Measurements from ENCODE around the gene OCSTAMP. TPM values are rescaled to one million over a fixed set of nuclear protein-coding genes. Genes with fewer than 3 reads are reported as not detected.

The OCSTAMP gene
- total and polyA plus RNA-seq, 7 donors, result not detected

GRCh38 chr20:46581391-46581790, 30.9 kb upstream of the OCSTAMP start:
- intact Hi-C loops (cut with DNase I), result no loop called here
- 74 to 81% (median 78%) methylated on average over 3 of the region's 3 CpGs for WGBS, 3 donors
- Histone ChIP-seq H3K27me3 (ENCODE audit: insufficient read depth in 3 of 3, low read length in 2 of 3) (peaks cover 0 to 2% (median 0%) of the 10 kb centered on the region in 3 donors), H3K9me3 (no peaks in the 10 kb centered on the region), H3K36me3 (ENCODE audit: insufficient read depth in 1 of 2, low read depth in 1 of 2) (no peaks in the 10 kb centered on the region), H3K4me1 (no peaks in the 10 kb centered on the region), H3K4me3 (no peak overlapping the region), H3K27ac (no peak overlapping the region)
- DNase-seq (no peak), ATAC-seq (no peak)
- TF ChIP-seq CTCF (IDR thresholded peaks at IDR 0.05), result no peak

- no peak overlapping the region for H3K27ac ChIP-seq
- H3K9me3 ChIP-seq, result no peaks in the 10 kb centered on the region
- DNase-seq (no peak), ATAC-seq (no peak)
- H3K36me3 ChIP-seq (ENCODE audit: insufficient read depth in 1 of 2, low read depth in 1 of 2), result no peaks in the 10 kb centered on the region
- WGBS, 3 donors, result 85 to 92% (median 88%) methylated on average over 2 of the region's 2 CpGs
- H3K27me3 ChIP-seq (ENCODE audit: insufficient read depth in 3 of 3, low read length in 2 of 3), result peaks cover 0 to 2% (median 0%) of the 10 kb centered on the region in 3 donors
- no peak overlapping the region for H3K4me3 ChIP-seq
- H3K4me1 ChIP-seq, result no peaks in the 10 kb centered on the region
- intact Hi-C loops (cut with DNase I), result no loop called here
- no peak for TF ChIP-seq CTCF (IDR thresholded peaks at IDR 0.05)
Observed at GRCh38 chr20:46580613-46581205, 30.3 kb upstream of the OCSTAMP start.

DNA sequence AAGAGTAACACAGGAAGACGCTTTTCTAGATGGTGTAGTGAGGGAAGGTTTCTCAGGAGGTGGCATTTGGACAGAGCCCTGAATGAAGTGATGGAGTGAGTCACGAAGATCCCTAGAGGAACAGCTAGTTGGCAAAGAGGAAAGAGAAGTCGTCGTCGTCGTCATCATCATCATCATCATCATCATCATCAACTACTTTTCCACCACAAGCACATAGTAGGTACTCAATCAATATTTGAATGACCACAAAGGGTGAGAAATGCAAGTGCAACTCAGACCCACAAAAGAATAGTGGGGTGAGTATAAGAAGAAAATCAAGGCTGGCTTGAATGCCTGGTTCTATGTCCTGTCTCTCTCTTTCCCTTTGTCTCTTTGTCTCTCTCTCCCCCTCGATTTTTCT, 28.3 kb upstream of the OCSTAMP start:
- DNase-seq (no peak), ATAC-seq (no peak)
- H3K27ac ChIP-seq, result no peak overlapping the region
- no peaks in the 10 kb centered on the region for H3K4me1 ChIP-seq
- intact Hi-C loops (cut with DNase I), result no loop called here
- WGBS, 3 donors, result 77 to 85% (median 83%) methylated on average over 6 to 7 of the region's 7 CpGs
- TF ChIP-seq CTCF (IDR thresholded peaks at IDR 0.05), result no peak
- H3K27me3 ChIP-seq (ENCODE audit: insufficient read depth in 3 of 3, low read length in 2 of 3), result no peaks in the 10 kb centered on the region
- H3K9me3 ChIP-seq, result no peaks in the 10 kb centered on the region
- H3K4me3 ChIP-seq, result no peak overlapping the region
- H3K36me3 ChIP-seq (ENCODE audit: insufficient read depth in 1 of 2, low read depth in 1 of 2), result no peaks in the 10 kb centered on the region

DNA sequence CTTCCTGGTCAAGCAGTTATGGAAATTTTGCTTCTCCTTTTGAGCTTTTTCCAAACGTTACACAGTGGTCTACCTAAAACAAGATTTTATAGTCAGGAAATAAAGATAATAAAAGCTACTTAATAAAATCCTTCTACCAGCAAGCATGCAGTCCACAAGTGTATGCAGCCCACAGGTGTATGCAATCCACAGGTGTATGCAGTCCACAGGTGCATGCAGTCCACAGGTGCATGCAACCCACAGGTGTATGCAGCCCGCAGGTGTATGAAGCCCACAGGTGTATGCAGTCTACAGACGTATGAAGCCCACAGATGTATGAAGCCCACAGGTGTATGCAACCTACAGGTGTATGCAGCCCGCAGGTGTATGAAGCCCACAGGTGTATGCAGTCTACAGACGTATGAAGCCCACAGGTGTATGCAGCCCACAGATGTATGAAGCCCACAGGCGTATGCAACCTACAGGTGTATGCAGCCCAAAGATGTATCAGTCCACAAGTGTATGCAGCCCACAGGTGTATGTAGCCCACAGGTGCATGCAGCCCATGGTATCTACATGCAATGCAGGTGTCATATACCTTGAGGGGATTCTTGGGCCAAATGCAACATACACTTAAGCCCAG, 26.4 kb upstream of the OCSTAMP start:
- 81 to 89% (median 87%) methylated on average over 6 of the region's 6 CpGs for WGBS, 3 donors

More for the DNA sequence above, 26.4 kb upstream of the OCSTAMP start:
- H3K27ac ChIP-seq, result no peak overlapping the region
- no peak for DNase-seq
- no peak for ATAC-seq
- H3K27me3 ChIP-seq (ENCODE audit: insufficient read depth in 3 of 3, low read length in 2 of 3), result no peaks in the 10 kb centered on the region
- no peaks in the 10 kb centered on the region for H3K4me1 ChIP-seq
- TF ChIP-seq CTCF (IDR thresholded peaks at IDR 0.05), result no peak
- intact Hi-C loops (cut with DNase I), result no loop called here
- no peaks in the 10 kb centered on the region for H3K36me3 ChIP-seq (ENCODE audit: insufficient read depth in 1 of 2, low read depth in 1 of 2)
- H3K9me3 ChIP-seq, result no peaks in the 10 kb centered on the region
- no peak overlapping the region for H3K4me3 ChIP-seq
